GM21367 (cell line): ENCODE measurements around the gene ATOSB.
"Not testable (repeated sequence)": the region's sequence is repeated elsewhere in the genome, so short reads cannot be mapped to it uniquely, and the experiment has no call there.

Source experiments
- ATAC-seq: cut with Tn5 transposase; IDR thresholded peaks from one replicate; pipeline ENCODE4 v1.9.1; 2021; ENCODE audit not compliant: unreplicated experiment

The ATOSB gene

GRCh38 chr9:35115680-35116538 lies at the start of gene ATOSB:
TSS of gene ATOSB (minus strand) at chr9:35115862. CDS start at chr9:35108274, 7,588 bp downstream.
- peak; percentile 52 for ATAC-seq

GRCh38 chr9:35164711-35165110 lies 49.0 kb upstream of the ATOSB start:
- no peak for ATAC-seq

GRCh38 chr9:35163413-35163812 lies 47.8 kb upstream of the ATOSB start:
- ATAC-seq: no peak

- no peak for ATAC-seq
These were observed 47.1 kb upstream of the ATOSB start for GRCh38 chr9:35162605-35163315.

- peak; percentile 81 for ATAC-seq
These were observed 46.3 kb upstream of the ATOSB start, which contains the start of gene UNC13B for GRCh38 chr9:35161713-35162604. TSS of gene UNC13B (plus strand) at chr9:35162009. CDS start at chr9:35162284, 275 bp downstream.

- no peak for ATAC-seq
These were observed 43.0 kb upstream of the ATOSB start for GRCh38 chr9:35158501-35159280.

- ATAC-seq: not testable (repeated sequence)
These were observed 42.2 kb upstream of the ATOSB start for GRCh38 chr9:35157836-35158235.

- ATAC-seq: no peak
These were observed 41.1 kb upstream of the ATOSB start for GRCh38 chr9:35156781-35157180.

GRCh38 chr9:35152926-35153325 lies 37.3 kb upstream of the ATOSB start:
- no peak for ATAC-seq

GRCh38 chr9:35147941-35148563 lies 32.4 kb upstream of the ATOSB start:
- ATAC-seq: not testable (repeated sequence)

GRCh38 chr9:35142037-35142436 lies 26.4 kb upstream of the ATOSB start:
- ATAC-seq: no peak

GRCh38 chr9:35140093-35140492 lies 24.4 kb upstream of the ATOSB start:
- ATAC-seq: no peak

GRCh38 chr9:35136866-35137265 lies 21.2 kb upstream of the ATOSB start:
- no peak for ATAC-seq

- ATAC-seq: no peak
These were observed 20.3 kb upstream of the ATOSB start for GRCh38 chr9:35135988-35136387.

- no peak for ATAC-seq
These were observed 19.3 kb upstream of the ATOSB start for GRCh38 chr9:35134920-35135319.

- ATAC-seq: peak; percentile 30
These were observed 1.4 kb upstream of the ATOSB start for GRCh38 chr9:35116898-35117551.

GRCh38 chr9:35116539-35116897 lies 856 bp upstream of the ATOSB start:
- ATAC-seq: no peak

GRCh38 chr9:35114840-35115628 lies 628 bp downstream of the ATOSB start:
- ATAC-seq: no peak
